HEK293 (cell line): ENCODE data around the gene INTS14.
A peak's percentile ranks its signal among the peaks of the same experiment; 100 is the strongest.

Source experiments
- CTCF ChIA-PET: fragments of 350-600 bp; formaldehyde crosslinking; extraction: SDS; loops from one replicate; lab custom pipeline; 2021; ENCODE audit warnings: antibody characterized with exemption; lab: Yijun Ruan, JAX
- POLR2A ChIA-PET: fragments of 300-600 bp; formaldehyde crosslinking; extraction: SDS; loops from one replicate; lab custom pipeline; 2020; ENCODE audit warnings: antibody characterized with exemption, inconsistent platforms; lab: Yijun Ruan, JAX
- H3K27ac ChIP-seq: fragments of 200-500 bp; sonication (Bioruptor generic); 2 replicates; pipeline ENCODE4 v1.5.1; 2014; ENCODE audit warnings: low read depth, low read length, control low read depth, inconsistent platforms; ENCODE audit errors: extremely low read depth
- H3K36me3 ChIP-seq, 2 experiments: fragments of 200-500 bp in 1 of 2; sonication (Bioruptor generic) in 1 of 2; 1 replicate in 1 of 2; 2 replicates in 1 of 2; pipeline ENCODE4 v1.5.1; 2014 to 2017; ENCODE audit warnings: inconsistent platforms in 2 of 2, low read length in 2 of 2; ENCODE audit not compliant: control insufficient read depth in 2 of 2, insufficient read depth in 1 of 2
- H3K4me1 ChIP-seq: fragments of 200-500 bp; sonication (Bioruptor generic); 2 replicates; pipeline ENCODE4 v1.5.1; 2014; ENCODE audit warnings: mild to moderate bottlenecking, low read length, inconsistent platforms; ENCODE audit not compliant: control insufficient read depth, insufficient read depth
- H3K4me3 ChIP-seq: 2 replicates; pipeline ENCODE4 v1.5.1; 2011; ENCODE audit warnings: low read depth, mild to moderate bottlenecking, control low read depth, low read length, moderate library complexity
- H3K9me3 ChIP-seq: fragments of 200-500 bp; sonication (Bioruptor generic); 2 replicates; pipeline ENCODE4 v1.5.1; 2014; ENCODE audit warnings: low read depth, low read length, inconsistent platforms; ENCODE audit not compliant: control insufficient read depth, insufficient read depth
- HOXD13 ChIP-seq: sonication (generic); formaldehyde crosslinking; IDR thresholded peaks from 2 replicates; pipeline ENCODE4 v1.8.0; 2022; ENCODE audit warnings: missing genetic modification reagents, borderline replicate concordance
- KLF7 ChIP-seq: fragments of 450-650 bp; formaldehyde crosslinking; IDR thresholded peaks from 2 replicates; pipeline ENCODE4 v1.5.1; 2016; ENCODE audit warnings: missing biosample characterization, missing genetic modification characterization, borderline replicate concordance
- MZF1 ChIP-seq: fragments of 450-650 bp; formaldehyde crosslinking; IDR thresholded peaks from 2 replicates; pipeline ENCODE4 v1.5.1; 2017; ENCODE audit warnings: missing biosample characterization, missing genetic modification characterization, borderline replicate concordance
- OVOL3 ChIP-seq: fragments of 450-650 bp; formaldehyde crosslinking; IDR thresholded peaks from 2 replicates; pipeline ENCODE4 v1.5.1; 2016; ENCODE audit warnings: missing biosample characterization, missing genetic modification characterization
- REPIN1 ChIP-seq: fragments of 450-650 bp; formaldehyde crosslinking; IDR thresholded peaks from 2 replicates; pipeline ENCODE4 v1.5.1; 2017; ENCODE audit warnings: missing biosample characterization, missing genetic modification characterization, low read depth
- YY1 ChIP-seq: fragments of 450-650 bp; formaldehyde crosslinking; IDR thresholded peaks from 2 replicates; pipeline ENCODE4 v1.5.1; 2018; ENCODE audit warnings: missing biosample characterization, missing genetic modification characterization
- YY2 ChIP-seq: fragments of 450-650 bp; formaldehyde crosslinking; IDR thresholded peaks from 2 replicates; pipeline ENCODE4 v1.5.1; 2016; ENCODE audit warnings: missing biosample characterization, missing genetic modification characterization
- ZBTB1 ChIP-seq: fragments of 450-650 bp; formaldehyde crosslinking; IDR thresholded peaks from 2 replicates; pipeline ENCODE4 v1.5.1; 2016; ENCODE audit warnings: missing biosample characterization, missing genetic modification characterization
- ZBTB20 ChIP-seq: fragments of 450-650 bp; formaldehyde crosslinking; IDR thresholded peaks from 2 replicates; pipeline ENCODE4 v1.5.1; 2016; ENCODE audit warnings: missing biosample characterization, missing genetic modification characterization
- ZNF133 ChIP-seq: fragments of 450-650 bp; formaldehyde crosslinking; IDR thresholded peaks from 2 replicates; pipeline ENCODE4 v1.5.1; 2016; ENCODE audit warnings: missing biosample characterization, missing genetic modification characterization
- ZNF16 ChIP-seq: fragments of 450-650 bp; formaldehyde crosslinking; IDR thresholded peaks from 2 replicates; pipeline ENCODE4 v1.5.1; 2016; ENCODE audit warnings: low read depth, missing biosample characterization, missing genetic modification characterization
- ZNF214 ChIP-seq: fragments of 450-650 bp; formaldehyde crosslinking; IDR thresholded peaks from 2 replicates; pipeline ENCODE4 v1.5.1; 2017; ENCODE audit warnings: missing biosample characterization, mild to moderate bottlenecking, missing genetic modification characterization, borderline replicate concordance
- ZNF302 ChIP-seq: fragments of 450-650 bp; formaldehyde crosslinking; IDR thresholded peaks from 2 replicates; pipeline ENCODE4 v1.5.1; 2016; ENCODE audit warnings: missing biosample characterization, missing genetic modification characterization, low read depth
- ZNF37A ChIP-seq: fragments of 450-650 bp; IDR thresholded peaks from 2 replicates; pipeline ENCODE4 v1.5.1; 2018; ENCODE audit warnings: missing biosample characterization, missing genetic modification characterization
- ZNF624 ChIP-seq: fragments of 450-650 bp; formaldehyde crosslinking; IDR thresholded peaks from 2 replicates; pipeline ENCODE4 v1.5.1; 2017; ENCODE audit warnings: missing biosample characterization, missing genetic modification characterization
- TF ChIP-seq, protein P1 (sequence below): fragments of 450-650 bp; formaldehyde crosslinking; IDR thresholded peaks from 2 replicates; pipeline ENCODE4 v1.5.1; 2016; ENCODE audit warnings: missing biosample characterization, missing genetic modification characterization
- TF ChIP-seq, protein P2 (sequence below): fragments of 450-650 bp; formaldehyde crosslinking; IDR thresholded peaks from 2 replicates; pipeline ENCODE4 v1.5.1; 2016; ENCODE audit warnings: missing biosample characterization, missing genetic modification characterization, borderline replicate concordance
- TF ChIP-seq, protein P3 (sequence below): fragments of 450-650 bp; formaldehyde crosslinking; IDR thresholded peaks from 2 replicates; pipeline ENCODE4 v1.5.1; 2016; ENCODE audit warnings: missing biosample characterization, missing genetic modification characterization
- TF ChIP-seq, protein P4 (sequence below): fragments of 450-650 bp; formaldehyde crosslinking; IDR thresholded peaks from 2 replicates; pipeline ENCODE4 v1.5.1; 2016; ENCODE audit warnings: missing biosample characterization, missing genetic modification characterization, borderline replicate concordance
- TF ChIP-seq, protein P5 (sequence below): fragments of 450-650 bp; formaldehyde crosslinking; IDR thresholded peaks from 2 replicates; pipeline ENCODE4 v1.5.1; 2017; ENCODE audit warnings: missing biosample characterization, missing genetic modification characterization
- TF ChIP-seq, protein P6 (sequence below): fragments of 450-650 bp; formaldehyde crosslinking; IDR thresholded peaks from 2 replicates; pipeline ENCODE4 v1.5.1; 2016; ENCODE audit warnings: missing biosample characterization, missing genetic modification characterization

The INTS14 gene

DNA sequence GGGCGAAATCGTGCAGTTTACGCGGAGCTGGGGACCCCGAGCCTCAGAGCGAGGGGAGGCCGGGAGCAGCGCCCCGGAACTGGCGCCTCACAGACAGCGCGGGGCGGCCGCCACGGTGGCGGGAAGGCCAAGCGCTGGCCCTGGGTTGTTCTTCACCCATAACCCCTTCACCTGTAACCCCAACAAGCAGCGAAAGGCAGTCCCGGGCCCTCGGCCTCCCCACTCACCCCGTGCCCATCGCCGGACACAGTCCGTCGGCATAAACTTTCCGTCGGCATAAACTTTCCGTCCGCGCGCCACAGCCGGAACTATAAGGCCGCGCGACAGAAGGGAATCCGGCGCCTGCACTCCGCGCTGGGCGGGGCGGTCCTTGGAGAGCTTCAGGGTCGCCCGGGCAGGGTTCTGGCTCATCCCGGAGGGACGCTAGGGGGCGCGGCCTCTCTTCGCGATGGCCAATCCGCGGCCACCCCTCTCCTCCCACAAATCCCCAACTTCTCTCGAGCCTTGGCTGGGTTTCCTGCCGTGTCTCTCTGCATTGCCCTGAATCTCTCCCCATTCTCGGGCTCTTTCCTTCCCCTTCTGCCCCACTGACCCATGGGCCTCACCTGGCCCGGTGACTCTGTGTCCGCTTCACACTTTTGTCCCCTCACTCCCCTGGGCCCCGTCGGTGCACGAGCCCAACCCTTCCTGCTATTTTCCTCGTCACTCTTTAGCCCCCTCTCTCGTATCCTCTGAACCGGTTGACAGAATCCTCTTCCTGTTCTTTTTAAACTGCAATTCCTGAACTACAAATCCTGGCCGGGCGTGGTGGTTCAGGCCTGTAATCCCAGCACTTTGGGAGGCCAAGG lies at the start of gene INTS14:
Gene INTS14 (minus strand): TSS at position 261 of the 848 bp plus-strand sequence. CDS start 3,751 bp downstream, outside the sequence.
- POLR2A ChIA-PET: interaction anchor here (0.6 to 2.2 kb wide), 23 partner anchors 8 to 645 kb away, joined by 3 to 14 read pairs (median 5); partner anchors contain the start of genes CLPX, DPP8, HACD3 and RAB11A
- Histone ChIP-seq H3K9me3 (no peaks in the 10 kb centered on the region), H3K36me3 (peaks cover 4 to 14% of the 10 kb centered on the region in 2 experiments), H3K27ac (peak within 1 kb of the TSS; percentile 80), H3K4me1 (peaks cover 7% of the 10 kb centered on the region; the same call in 1 of the 2 replicates), H3K4me3 (peak within 1 kb of the TSS; percentile 91)
- CTCF ChIA-PET: interaction anchor here (0.6 to 2.9 kb wide), 24 partner anchors 8 to 1625 kb away, joined by 3 to 13 read pairs (median 4); partner anchors contain the start of genes RAB11A and SLC24A1
- TF ChIP-seq ZNF16 (tag by site-specific recombination) (no peak), ZNF133 (tag by site-specific recombination) (peak; percentile 52; the same call in 1 of the 2 replicates), ZBTB1 (peak; percentile 95), ZNF214 (tag by site-specific recombination) (no peak), ZNF624 (0 out of 2 replicates have a peak, but pooled peaks have one; percentile 72), YY2 (tag by site-specific recombination) (peak; percentile 91), REPIN1 (tag by site-specific recombination) (peak; percentile 100), YY1 (tag by site-specific recombination) (peak; percentile 91), OVOL3 (peak; percentile 93), HOXD13 (CRISPR knock-in tag) (0 out of 2 replicates have a peak, but pooled peaks have one; percentile 16), ZNF302 (tag by site-specific recombination) (peak; percentile 48; the same call in 1 of the 2 replicates), ZBTB20 (tag by site-specific recombination) (peak; percentile 98), MZF1 (tag by site-specific recombination) (peak; percentile 97), KLF7 (tag by site-specific recombination) (peak; percentile 94; the same call in 1 of the 2 replicates), ZNF37A (tag by site-specific recombination) (no peak)
- TF ChIP-seq, protein P1, sequence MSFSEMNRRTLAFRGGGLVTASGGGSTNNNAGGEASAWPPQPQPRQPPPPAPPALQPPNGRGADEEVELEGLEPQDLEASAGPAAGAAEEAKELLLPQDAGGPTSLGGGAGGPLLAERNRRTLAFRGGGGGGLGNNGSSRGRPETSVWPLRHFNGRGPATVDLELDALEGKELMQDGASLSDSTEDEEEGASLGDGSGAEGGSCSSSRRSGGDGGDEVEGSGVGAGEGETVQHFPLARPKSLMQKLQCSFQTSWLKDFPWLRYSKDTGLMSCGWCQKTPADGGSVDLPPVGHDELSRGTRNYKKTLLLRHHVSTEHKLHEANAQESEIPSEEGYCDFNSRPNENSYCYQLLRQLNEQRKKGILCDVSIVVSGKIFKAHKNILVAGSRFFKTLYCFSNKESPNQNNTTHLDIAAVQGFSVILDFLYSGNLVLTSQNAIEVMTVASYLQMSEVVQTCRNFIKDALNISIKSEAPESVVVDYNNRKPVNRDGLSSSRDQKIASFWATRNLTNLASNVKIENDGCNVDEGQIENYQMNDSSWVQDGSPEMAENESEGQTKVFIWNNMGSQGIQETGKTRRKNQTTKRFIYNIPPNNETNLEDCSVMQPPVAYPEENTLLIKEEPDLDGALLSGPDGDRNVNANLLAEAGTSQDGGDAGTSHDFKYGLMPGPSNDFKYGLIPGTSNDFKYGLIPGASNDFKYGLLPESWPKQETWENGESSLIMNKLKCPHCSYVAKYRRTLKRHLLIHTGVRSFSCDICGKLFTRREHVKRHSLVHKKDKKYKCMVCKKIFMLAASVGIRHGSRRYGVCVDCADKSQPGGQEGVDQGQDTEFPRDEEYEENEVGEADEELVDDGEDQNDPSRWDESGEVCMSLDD (tag by site-specific recombination): peak; percentile 99
- TF ChIP-seq, protein P2, sequence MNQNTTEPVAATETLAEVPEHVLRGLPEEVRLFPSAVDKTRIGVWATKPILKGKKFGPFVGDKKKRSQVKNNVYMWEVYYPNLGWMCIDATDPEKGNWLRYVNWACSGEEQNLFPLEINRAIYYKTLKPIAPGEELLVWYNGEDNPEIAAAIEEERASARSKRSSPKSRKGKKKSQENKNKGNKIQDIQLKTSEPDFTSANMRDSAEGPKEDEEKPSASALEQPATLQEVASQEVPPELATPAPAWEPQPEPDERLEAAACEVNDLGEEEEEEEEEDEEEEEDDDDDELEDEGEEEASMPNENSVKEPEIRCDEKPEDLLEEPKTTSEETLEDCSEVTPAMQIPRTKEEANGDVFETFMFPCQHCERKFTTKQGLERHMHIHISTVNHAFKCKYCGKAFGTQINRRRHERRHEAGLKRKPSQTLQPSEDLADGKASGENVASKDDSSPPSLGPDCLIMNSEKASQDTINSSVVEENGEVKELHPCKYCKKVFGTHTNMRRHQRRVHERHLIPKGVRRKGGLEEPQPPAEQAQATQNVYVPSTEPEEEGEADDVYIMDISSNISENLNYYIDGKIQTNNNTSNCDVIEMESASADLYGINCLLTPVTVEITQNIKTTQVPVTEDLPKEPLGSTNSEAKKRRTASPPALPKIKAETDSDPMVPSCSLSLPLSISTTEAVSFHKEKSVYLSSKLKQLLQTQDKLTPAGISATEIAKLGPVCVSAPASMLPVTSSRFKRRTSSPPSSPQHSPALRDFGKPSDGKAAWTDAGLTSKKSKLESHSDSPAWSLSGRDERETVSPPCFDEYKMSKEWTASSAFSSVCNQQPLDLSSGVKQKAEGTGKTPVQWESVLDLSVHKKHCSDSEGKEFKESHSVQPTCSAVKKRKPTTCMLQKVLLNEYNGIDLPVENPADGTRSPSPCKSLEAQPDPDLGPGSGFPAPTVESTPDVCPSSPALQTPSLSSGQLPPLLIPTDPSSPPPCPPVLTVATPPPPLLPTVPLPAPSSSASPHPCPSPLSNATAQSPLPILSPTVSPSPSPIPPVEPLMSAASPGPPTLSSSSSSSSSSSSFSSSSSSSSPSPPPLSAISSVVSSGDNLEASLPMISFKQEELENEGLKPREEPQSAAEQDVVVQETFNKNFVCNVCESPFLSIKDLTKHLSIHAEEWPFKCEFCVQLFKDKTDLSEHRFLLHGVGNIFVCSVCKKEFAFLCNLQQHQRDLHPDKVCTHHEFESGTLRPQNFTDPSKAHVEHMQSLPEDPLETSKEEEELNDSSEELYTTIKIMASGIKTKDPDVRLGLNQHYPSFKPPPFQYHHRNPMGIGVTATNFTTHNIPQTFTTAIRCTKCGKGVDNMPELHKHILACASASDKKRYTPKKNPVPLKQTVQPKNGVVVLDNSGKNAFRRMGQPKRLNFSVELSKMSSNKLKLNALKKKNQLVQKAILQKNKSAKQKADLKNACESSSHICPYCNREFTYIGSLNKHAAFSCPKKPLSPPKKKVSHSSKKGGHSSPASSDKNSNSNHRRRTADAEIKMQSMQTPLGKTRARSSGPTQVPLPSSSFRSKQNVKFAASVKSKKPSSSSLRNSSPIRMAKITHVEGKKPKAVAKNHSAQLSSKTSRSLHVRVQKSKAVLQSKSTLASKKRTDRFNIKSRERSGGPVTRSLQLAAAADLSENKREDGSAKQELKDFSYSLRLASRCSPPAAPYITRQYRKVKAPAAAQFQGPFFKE (tag by site-specific recombination): 0 out of 2 replicates have a peak, but pooled peaks have one; percentile 64
- TF ChIP-seq, protein P3, sequence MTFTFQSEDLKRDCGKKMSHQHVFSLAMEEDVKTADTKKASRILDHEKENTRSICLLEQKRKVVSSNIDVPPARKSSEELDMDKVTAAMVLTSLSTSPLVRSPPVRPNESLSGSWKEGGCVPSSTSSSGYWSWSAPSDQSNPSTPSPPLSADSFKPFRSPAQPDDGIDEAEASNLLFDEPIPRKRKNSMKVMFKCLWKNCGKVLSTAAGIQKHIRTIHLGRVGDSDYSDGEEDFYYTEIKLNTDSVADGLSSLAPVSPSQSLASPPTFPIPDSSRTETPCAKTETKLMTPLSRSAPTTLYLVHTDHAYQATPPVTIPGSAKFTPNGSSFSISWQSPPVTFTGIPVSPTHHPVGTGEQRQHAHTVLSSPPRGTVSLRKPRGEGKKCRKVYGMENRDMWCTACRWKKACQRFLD (tag by site-specific recombination): no peak; the same call in 1 of the 2 replicates
- TF ChIP-seq, protein P4, sequence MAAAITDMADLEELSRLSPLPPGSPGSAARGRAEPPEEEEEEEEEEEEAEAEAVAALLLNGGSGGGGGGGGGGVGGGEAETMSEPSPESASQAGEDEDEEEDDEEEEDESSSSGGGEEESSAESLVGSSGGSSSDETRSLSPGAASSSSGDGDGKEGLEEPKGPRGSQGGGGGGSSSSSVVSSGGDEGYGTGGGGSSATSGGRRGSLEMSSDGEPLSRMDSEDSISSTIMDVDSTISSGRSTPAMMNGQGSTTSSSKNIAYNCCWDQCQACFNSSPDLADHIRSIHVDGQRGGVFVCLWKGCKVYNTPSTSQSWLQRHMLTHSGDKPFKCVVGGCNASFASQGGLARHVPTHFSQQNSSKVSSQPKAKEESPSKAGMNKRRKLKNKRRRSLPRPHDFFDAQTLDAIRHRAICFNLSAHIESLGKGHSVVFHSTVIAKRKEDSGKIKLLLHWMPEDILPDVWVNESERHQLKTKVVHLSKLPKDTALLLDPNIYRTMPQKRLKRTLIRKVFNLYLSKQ (tag by site-specific recombination): peak; percentile 91
- TF ChIP-seq, protein P5, sequence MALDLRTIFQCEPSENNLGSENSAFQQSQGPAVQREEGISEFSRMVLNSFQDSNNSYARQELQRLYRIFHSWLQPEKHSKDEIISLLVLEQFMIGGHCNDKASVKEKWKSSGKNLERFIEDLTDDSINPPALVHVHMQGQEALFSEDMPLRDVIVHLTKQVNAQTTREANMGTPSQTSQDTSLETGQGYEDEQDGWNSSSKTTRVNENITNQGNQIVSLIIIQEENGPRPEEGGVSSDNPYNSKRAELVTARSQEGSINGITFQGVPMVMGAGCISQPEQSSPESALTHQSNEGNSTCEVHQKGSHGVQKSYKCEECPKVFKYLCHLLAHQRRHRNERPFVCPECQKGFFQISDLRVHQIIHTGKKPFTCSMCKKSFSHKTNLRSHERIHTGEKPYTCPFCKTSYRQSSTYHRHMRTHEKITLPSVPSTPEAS (tag by site-specific recombination): peak; percentile 85
- TF ChIP-seq, protein P6, sequence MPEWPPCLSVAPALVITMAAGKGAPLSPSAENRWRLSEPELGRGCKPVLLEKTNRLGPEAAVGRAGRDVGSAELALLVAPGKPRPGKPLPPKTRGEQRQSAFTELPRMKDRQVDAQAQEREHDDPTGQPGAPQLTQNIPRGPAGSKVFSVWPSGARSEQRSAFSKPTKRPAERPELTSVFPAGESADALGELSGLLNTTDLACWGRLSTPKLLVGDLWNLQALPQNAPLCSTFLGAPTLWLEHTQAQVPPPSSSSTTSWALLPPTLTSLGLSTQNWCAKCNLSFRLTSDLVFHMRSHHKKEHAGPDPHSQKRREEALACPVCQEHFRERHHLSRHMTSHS (tag by site-specific recombination): 0 out of 2 replicates have a peak, but pooled peaks have one; percentile 52
